ENCODE results near the gene HCST. TPM values are rescaled to one million over a fixed set of nuclear protein-coding genes. Genes with fewer than 3 reads are reported as not detected.

Gene HCST
- total and polyA plus RNA-seq, 2 of the 4 experiments (the other 2 are of a cell fraction) = 1.5 TPM; not detected in 1

DNA sequence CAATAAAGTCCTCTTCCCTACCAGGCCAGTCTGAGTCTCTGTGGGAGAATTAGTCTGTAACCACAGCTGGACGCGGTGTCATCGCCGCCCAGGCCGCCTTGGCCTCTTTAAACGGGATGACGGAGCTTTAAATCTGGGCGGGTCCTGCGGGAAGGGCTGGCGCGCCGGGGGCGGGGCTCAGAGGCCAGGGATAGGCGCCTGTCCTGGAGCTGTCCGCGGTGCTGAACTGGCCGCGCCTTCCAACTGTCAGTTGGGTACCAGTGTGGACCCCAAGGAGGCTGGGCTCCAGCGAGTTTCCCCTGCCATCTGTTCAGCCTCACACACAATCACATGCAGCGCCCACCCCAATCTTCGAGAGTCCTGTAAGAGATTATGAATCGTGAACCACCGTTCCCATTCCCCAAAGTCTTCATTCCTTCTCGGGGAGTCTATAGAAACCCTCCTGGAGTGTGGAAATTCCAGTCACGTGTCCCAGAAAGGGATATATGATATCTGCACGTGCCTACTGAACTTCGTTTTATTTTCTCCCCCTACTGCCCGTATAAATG lies 22.5 kb upstream of the HCST start:
- 0% methylated on average over 10 of the region's 28 CpGs; no CpG with 5 or more reads in 1 of the 2 experiments for WGBS, 2 experiments (ENCODE audit: extremely low coverage in 2 of 2, insufficient read length in 1 of 2)

More for the DNA sequence above, 22.5 kb upstream of the HCST start:
- Histone ChIP-seq H4K5ac (ENCODE audit: low read depth, low read length) (no peak overlapping the region), H4K8ac (ENCODE audit: low read depth in 2 of 2, low read length in 2 of 2) (no peak overlapping the region), H3K4me1 (ENCODE audit: control insufficient read depth, insufficient read depth, low read length) (no peaks in the 10 kb centered on the region), H3K79me1 (ENCODE audit: low read depth in 1 of 2, low read length in 2 of 2) (no peaks in the 10 kb centered on the region), H4K91ac (ENCODE audit: insufficient read depth, low read depth, low read length) (no peak overlapping the region), H3K9ac (ENCODE audit: low read depth, low read length) (no peak overlapping the region), H3K4me2 (ENCODE audit: low read depth, low read length) (no peak overlapping the region), H3K14ac (replicated peaks; ENCODE audit: low read depth, low read length) (no peak overlapping the region), H3K27me3 (ENCODE audit: control insufficient read depth, insufficient read depth, low read length) (no peaks in the 10 kb centered on the region), H2BK15ac (ENCODE audit: low read depth, low read length) (no peak overlapping the region), H3K9me1 (ENCODE audit: insufficient read depth, low read length) (no peaks in the 10 kb centered on the region), H3K4ac (ENCODE audit: low read depth, low read length) (no peak overlapping the region), H4K20me1 (ENCODE audit: insufficient read depth, low read length) (peaks cover 5% of the 10 kb centered on the region), H3K27ac (ENCODE audit: insufficient read depth, low read length) (no peak overlapping the region), H3K36me3 (ENCODE audit: control insufficient read depth, insufficient read depth, low read length) (no peaks in the 10 kb centered on the region), H2BK20ac (ENCODE audit: low read depth, low read length) (no peak overlapping the region), H3K56ac (ENCODE audit: extremely low read depth, insufficient read depth, low read length) (no peak overlapping the region), H2AK9ac (replicated peaks; ENCODE audit: low read depth, low read length, poor library complexity) (no peak overlapping the region), H2BK120ac (ENCODE audit: low read depth, low read length) (no peak overlapping the region), H2AFZ (replicated peaks; ENCODE audit: low read length, poor library complexity) (peak overlapping the region; percentile 13), H3K23ac (ENCODE audit: low read depth, low read length) (no peak overlapping the region), H2BK5ac (ENCODE audit: low read depth, low read length, poor library complexity, severe bottlenecking) (no peak overlapping the region), H2AK5ac (ENCODE audit: low read depth, low read length) (no peak overlapping the region), H3K4me3 (ENCODE audit: insufficient read depth, low read depth, low read length) (no peak overlapping the region), H3K18ac (ENCODE audit: low read depth, low read length) (no peak overlapping the region), H3K9me3 (ENCODE audit: control insufficient read depth, insufficient read depth, low read length) (no peaks in the 10 kb centered on the region)
- intact Hi-C loops (cut with micrococcal nuclease) (no loop called here), dilution Hi-C loops (cut with HindIII; ENCODE audit: low sequenced_read_pairs, unreplicated experiment) (no loop called here), in situ Hi-C loops (cut with MboI; ENCODE audit: low sequenced_read_pairs) (no loop called here)
- TF ChIP-seq RCOR1 (IDR thresholded peaks at IDR 0.05; ENCODE audit: insufficient replicate concordance, low read length) (peak; percentile 90), POLR2A (IDR thresholded peaks at IDR 0.05; ENCODE audit: low read depth, low read length) (no peak), ELK1 (IDR thresholded peaks at IDR 0.05; ENCODE audit: borderline replicate concordance, low read depth, low read length) (no peak), RAD21 (IDR thresholded peaks at IDR 0.05; ENCODE audit: low read length) (no peak), MAZ (IDR thresholded peaks at IDR 0.05; ENCODE audit: borderline replicate concordance, low read depth, low read length) (peak; percentile 82; the same call in 1 of the 2 replicates), BHLHE40 (IDR thresholded peaks at IDR 0.05; ENCODE audit: low read depth, low read length) (peak; percentile 4; the same call in 1 of the 2 replicates), USF2 (IDR thresholded peaks at IDR 0.05; ENCODE audit: low read depth, low read length) (peak; percentile 62), CHD1 (IDR thresholded peaks at IDR 0.05; ENCODE audit: low read depth, low read length) (no peak), FOS (IDR thresholded peaks at IDR 0.05; ENCODE audit: low read depth, low read length) (no peak), SMC3 (IDR thresholded peaks at IDR 0.05; ENCODE audit: low read depth, low read length) (peak; percentile 29), MXI1 (IDR thresholded peaks at IDR 0.05; ENCODE audit: borderline replicate concordance, low read depth, low read length) (peak; percentile 90), RFX5 (IDR thresholded peaks at IDR 0.05; ENCODE audit: low read depth, low read length) (no peak), NFE2L2 (IDR thresholded peaks at IDR 0.05; ENCODE audit: low read depth, low read length) (peak; percentile 49; the same call in 1 of the 2 replicates), MAFK (IDR thresholded peaks at IDR 0.05; ENCODE audit: low read depth, low read length) (no peak), CEBPB (IDR thresholded peaks at IDR 0.05; ENCODE audit: low read depth, low read length) (no peak), CTCF (conservative IDR thresholded peaks at IDR 0.05; ENCODE audit: low read depth, low read length) (no peak)
- POLR2A ChIA-PET (ENCODE audit: unreplicated experiment) = interaction anchor here (0.6 kb wide), 1 partner anchor 118 kb away, joined by 18 read pairs; no protein-coding TSS in a partner anchor
- ATAC-seq (ENCODE audit: low read depth) (peak; percentile 100), DNase-seq (peak; percentile 89)
- BruUV-seq (replicated peaks) = no TSS peak
- CTCF ChIA-PET = no interaction called here

Data from IMR-90 (cell line).